CD4-positive, alpha-beta T cell treated with Interleukin-15 for 1 hour (primary cell): Measurements from ENCODE around the gene CACNB2.

Source experiments
- DNase-seq: peaks from one replicate; pipeline ENCODE4 v3.0.0-alpha.2; 2020

CACNB2 gene

GRCh38 chr10:18140149-18140956, at the start of gene CACNB2:
Gene CACNB2 (plus strand): TSS chr10:18140424.
- no peak for DNase-seq

GRCh38 chr10:18094332-18094731, 45.9 kb upstream of the CACNB2 start:
- DNase-seq: no peak

GRCh38 chr10:18094793-18095192, 45.4 kb upstream of the CACNB2 start:
- DNase-seq: no peak

GRCh38 chr10:18097524-18097923, 42.7 kb upstream of the CACNB2 start:
- DNase-seq: no peak

- DNase-seq: no peak
Observed at GRCh38 chr10:18098201-18098600, 42.0 kb upstream of the CACNB2 start.

DNA sequence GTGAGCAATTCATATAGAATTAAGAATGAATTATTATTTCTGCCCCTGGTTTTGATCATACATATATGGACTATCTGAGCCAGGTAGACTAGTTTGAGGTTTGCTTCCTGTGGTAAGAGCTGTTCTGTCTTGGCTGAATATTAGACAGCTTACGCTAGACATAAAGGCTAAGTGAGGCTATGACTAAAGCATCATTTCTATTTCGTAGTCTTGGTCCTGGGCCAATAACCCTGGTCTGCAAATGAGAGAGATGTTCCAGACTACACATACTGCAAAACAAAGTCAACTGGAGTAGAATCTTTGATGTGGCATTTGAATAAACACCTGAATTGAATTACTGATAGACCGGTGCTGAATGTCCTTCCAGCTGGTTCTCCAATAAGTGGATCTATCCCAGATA, 40.8 kb upstream of the CACNB2 start:
- DNase-seq: no peak

GRCh38 chr10:18100669-18101068, 39.6 kb upstream of the CACNB2 start:
- DNase-seq: no peak

DNA sequence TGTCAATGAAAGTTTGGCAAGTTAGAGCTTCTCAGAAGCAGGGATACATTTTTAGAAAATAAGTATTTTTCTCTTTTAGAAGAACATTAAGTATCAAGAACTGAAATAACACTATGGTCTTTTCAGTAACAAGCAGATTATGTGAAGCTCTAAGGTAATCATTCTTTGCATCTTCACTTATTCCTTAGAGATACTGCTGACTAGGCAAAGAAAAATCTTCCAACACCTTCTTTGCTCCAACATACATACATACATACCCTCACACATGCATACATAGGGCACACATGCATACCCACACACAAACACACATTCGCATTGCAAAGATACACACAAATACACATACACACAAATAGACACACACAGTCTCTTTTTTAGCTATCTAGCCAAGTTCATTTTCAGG, 37.8 kb upstream of the CACNB2 start:
- DNase-seq: no peak

- no peak for DNase-seq
Observed at GRCh38 chr10:18104223-18104872, 35.9 kb upstream of the CACNB2 start.

GRCh38 chr10:18109341-18109870, 30.8 kb upstream of the CACNB2 start:
- DNase-seq: no peak

GRCh38 chr10:18113881-18114280, 26.3 kb upstream of the CACNB2 start:
- DNase-seq: no peak

GRCh38 chr10:18117276-18117675, 22.9 kb upstream of the CACNB2 start:
- no peak for DNase-seq

GRCh38 chr10:18122753-18123152, 17.5 kb upstream of the CACNB2 start:
- DNase-seq: no peak

DNA sequence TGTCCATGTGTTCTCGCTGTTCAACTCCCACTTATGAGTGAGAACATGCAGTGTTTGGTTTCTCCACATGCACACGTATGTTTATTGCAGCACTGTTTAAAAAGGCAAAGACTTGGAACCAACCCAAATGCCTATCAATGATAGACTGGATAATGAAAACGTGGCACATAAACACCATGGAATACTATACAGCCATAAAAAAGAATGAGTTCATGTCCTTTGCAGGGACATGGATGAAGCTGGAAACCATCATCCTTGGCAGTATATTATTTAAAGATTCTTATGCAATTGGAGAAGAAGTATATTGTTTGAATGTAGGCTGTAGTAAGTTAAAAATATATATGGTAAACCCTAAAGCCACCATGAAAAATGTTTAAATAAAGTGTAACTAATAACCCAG, 7.2 kb upstream of the CACNB2 start:
- DNase-seq: no peak

- no peak for DNase-seq
Observed at GRCh38 chr10:18134509-18134908, 5.7 kb upstream of the CACNB2 start.

GRCh38 chr10:18134921-18135320, 5.3 kb upstream of the CACNB2 start:
- no peak for DNase-seq

DNA sequence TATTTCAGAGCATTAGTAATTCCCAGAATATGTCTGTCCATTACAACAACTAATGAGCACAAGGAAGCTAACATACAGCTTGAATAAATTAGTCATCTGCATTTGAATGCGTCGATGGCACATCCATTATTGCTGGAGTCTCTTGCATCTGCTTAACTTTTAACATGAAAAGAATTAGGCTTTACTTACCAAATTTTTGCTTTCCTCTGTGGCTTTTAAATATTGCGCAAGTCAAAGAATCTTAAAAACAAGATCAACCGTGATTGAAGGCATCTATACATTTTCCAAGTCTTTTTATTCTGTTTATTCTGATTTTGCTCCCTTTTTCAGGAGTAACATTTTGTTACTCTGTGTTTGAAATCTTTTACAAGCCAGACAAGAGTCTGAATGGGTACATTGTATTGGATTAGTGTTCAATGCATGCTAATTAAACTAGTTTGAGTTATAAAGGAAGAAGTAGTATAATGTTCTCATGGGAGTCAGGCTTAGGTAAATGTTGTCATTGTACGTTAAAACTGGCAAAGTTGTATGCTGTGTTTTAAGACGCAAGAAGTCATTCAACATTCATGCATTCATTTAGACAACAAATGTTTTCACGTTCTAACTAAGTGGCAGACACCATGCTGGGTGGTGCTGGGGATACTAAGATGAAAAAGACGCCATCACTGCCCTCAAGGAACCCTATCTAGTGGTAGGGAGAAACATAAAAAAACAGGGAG, 4.0 kb upstream of the CACNB2 start:
- DNase-seq: no peak

- no peak for DNase-seq
Observed at GRCh38 chr10:18137111-18137510, 3.1 kb upstream of the CACNB2 start.

DNA sequence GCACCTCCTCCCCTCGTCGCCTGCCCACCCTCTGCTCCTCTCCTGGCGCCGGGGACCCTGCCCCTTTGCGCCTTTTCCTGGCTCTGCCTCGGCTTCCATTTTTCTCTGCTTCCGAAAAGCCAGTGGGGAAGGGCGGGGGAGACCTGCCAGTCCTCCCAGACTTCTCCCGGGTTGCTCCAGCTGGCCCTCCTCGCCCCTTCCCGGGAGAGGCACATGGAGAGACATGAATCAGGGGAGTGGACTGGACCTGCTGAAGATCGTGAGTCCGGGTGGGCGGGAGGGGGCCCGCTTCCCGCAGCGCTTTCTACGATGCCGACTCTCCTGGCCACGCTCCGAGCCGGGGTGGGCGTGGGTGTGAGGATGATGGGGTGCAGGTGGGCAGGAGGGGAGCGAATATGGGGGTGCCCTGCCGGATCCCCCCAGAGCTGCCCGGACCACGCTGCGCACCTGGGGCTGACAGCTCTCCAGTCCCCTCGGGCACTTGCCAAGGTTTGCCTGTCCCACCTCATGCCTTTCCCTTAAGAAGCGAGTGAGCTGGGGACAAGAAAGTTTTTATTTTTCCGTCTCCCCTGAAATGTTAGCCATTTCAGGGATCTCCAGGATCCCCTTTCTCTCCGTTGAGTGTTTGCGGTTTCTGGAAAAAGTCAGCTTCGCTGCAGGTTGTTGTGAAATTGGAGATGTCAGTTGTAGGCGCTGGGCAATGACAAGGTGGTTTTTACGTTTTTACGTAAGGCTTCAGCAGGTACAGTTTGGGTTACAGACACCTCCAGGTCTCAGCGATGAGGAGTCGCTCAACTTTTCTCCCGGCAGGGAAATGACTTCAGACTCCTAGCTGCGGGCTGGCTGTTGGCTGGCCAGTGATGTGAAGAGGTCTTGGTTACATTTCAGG, 977 bp downstream of the CACNB2 start:
- DNase-seq: no peak

DNA sequence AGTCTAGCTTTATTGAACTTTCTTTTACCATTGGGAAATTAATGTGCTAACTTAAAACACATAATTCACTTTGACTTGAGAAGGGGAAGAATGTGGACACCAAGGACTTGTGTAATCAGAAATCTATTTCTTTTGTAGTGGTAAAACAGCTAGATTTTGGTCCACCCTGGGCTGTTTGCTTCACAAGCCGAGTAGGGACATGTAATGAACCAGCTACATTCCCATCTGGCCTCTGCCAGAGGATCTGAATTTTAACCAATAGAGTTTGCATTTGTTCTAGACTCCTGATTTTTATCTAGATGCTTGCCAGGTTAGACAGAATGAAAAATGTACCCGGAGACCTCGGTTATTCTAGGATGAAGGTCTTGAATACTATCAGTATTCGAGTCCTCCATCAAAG, 1.9 kb downstream of the CACNB2 start:
- no peak for DNase-seq

- DNase-seq: no peak
Observed at GRCh38 chr10:18144396-18144795, 4.2 kb downstream of the CACNB2 start.

DNA sequence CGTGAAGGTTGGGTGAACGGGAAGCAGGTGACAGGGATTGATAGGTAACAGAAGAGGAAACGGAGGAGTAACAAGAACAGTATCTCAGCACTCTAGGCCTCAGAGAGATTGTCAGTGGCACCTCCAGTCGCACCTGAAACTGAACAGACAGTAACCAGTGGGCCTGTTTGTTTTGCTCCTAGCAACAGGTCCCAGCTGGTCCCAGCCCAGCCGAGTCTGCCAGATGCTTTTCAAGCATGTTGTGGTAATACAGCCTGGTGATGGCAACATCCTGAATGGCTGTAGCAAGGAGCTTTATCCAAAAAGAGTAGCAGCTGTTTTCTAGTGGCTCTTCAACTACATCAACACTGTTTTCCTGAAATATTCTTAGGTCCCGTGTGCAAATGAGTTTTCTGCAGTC, 4.7 kb downstream of the CACNB2 start:
- DNase-seq: no peak

DNA sequence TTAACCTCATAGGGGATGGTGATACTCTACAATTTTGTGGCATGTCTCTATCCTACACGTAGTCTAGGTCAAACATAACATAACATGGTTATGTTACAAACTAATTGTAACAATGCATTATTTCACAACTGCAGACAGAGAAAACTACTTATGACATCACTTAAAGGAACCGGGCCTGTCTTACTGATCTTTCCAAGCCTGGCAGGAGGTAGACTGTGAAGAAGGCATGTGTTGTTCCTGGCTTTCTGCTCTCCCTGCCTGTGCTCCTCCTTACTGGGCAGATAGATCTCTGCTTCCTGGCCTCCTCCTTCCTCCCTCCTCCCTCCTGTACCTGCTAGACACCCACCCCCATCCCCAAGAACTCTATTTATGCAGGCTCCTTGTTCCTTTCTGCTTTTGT, 5.4 kb downstream of the CACNB2 start:
- DNase-seq: no peak
